ENCODE data around the gene FCER2.

Gene FCER2

GRCh38 chr19:7701049-7701653 lies 780 bp downstream of the FCER2 start:
- no peak for DNase-seq (ENCODE audit: low read depth in 1 of 2, low spot score in 1 of 2)

GRCh38 chr19:7699417-7700401 lies 2.2 kb downstream of the FCER2 start:
- DNase-seq (ENCODE audit: low read depth in 1 of 2, low spot score in 1 of 2), result no peak

GRCh38 chr19:7699003-7699402 lies 2.9 kb downstream of the FCER2 start:
- DNase-seq (ENCODE audit: low read depth in 1 of 2, low spot score in 1 of 2), result no peak

GRCh38 chr19:7698583-7698982 lies 3.3 kb downstream of the FCER2 start:
- no peak for DNase-seq (ENCODE audit: low read depth in 1 of 2, low spot score in 1 of 2)

GRCh38 chr19:7697721-7698287 lies 4.1 kb downstream of the FCER2 start:
- no peak for DNase-seq (ENCODE audit: low read depth in 1 of 2, low spot score in 1 of 2)

- DNase-seq (ENCODE audit: low read depth in 1 of 2, low spot score in 1 of 2), result no peak
These were observed 7.4 kb downstream of the FCER2 start for GRCh38 chr19:7694499-7694898.

- no peak for DNase-seq (ENCODE audit: low read depth in 1 of 2, low spot score in 1 of 2)
These were observed 9.4 kb downstream of the FCER2 start for GRCh38 chr19:7692417-7693088.

- no peak for DNase-seq (ENCODE audit: low read depth in 1 of 2, low spot score in 1 of 2)
These were observed 10.4 kb downstream of the FCER2 start for GRCh38 chr19:7691497-7691896.

- DNase-seq (ENCODE audit: low read depth in 1 of 2, low spot score in 1 of 2), result no peak
These were observed 11.1 kb downstream of the FCER2 start for GRCh38 chr19:7690779-7691258.

GRCh38 chr19:7689165-7689564 lies 12.8 kb downstream of the FCER2 start:
- no peak for DNase-seq (ENCODE audit: low read depth in 1 of 2, low spot score in 1 of 2)

GRCh38 chr19:7687177-7687576 lies 14.8 kb downstream of the FCER2 start:
- no peak for DNase-seq (ENCODE audit: low read depth in 1 of 2, low spot score in 1 of 2)

- DNase-seq (ENCODE audit: low read depth in 1 of 2, low spot score in 1 of 2), result no peak
These were observed 16.1 kb downstream of the FCER2 start for GRCh38 chr19:7685546-7686445.

GRCh38 chr19:7682175-7682855 lies 19.6 kb downstream of the FCER2 start:
- no peak for DNase-seq (ENCODE audit: low read depth in 1 of 2, low spot score in 1 of 2)

- peak; percentile 57 to 68 for DNase-seq (ENCODE audit: low read depth in 1 of 2, low spot score in 1 of 2)
These were observed 20.4 kb downstream of the FCER2 start for GRCh38 chr19:7681340-7682174.

- DNase-seq (ENCODE audit: low read depth in 1 of 2, low spot score in 1 of 2), result peak; percentile 70 to 84
These were observed 21.2 kb downstream of the FCER2 start, which contains the start of gene TRAPPC5 for GRCh38 chr19:7680606-7681339. TRAPPC5 (plus strand) TSS chr19:7680833; CDS start chr19:7682254, 1,421 bp downstream.

GRCh38 chr19:7679771-7680605 lies 21.9 kb downstream of the FCER2 start:
- no peak for DNase-seq (ENCODE audit: low read depth in 1 of 2, low spot score in 1 of 2)

Measured in activated T-helper 1 cell treated with anti-CD3 and anti-CD28 coated beads, Interleukin-2, amount 50 U/mL, for 16 hours (primary cell).